ENCODE results near the gene SUN1. TPM values are rescaled to one million over a fixed set of nuclear protein-coding genes. Genes with fewer than 3 reads are reported as not detected.
"Not testable (repeated sequence)": the region's sequence is repeated elsewhere in the genome, so short reads cannot be mapped to it uniquely, and the experiment has no call there.

SUN1 gene
- total and polyA plus RNA-seq, 8 donors = 101 to 182 (median 154) TPM

- intact Hi-C loops (cut with DNase I); H3K27ac ChIP-seq; H3K9me3 ChIP-seq: not testable (repeated sequence)
- TF ChIP-seq CTCF (IDR thresholded peaks at IDR 0.05) = peak; percentile 85 to 87
- peak overlapping the region; percentile 27 to 29 for H3K4me3 ChIP-seq
- ATAC-seq (peak; percentile 88), DNase-seq (peak in 3 of 4 donors; percentile 47 to 93 (median 72))
- peaks cover 0 to 10% of the 10 kb centered on the region in 2 donors for H3K36me3 ChIP-seq
- peaks cover 3 to 33% of the 10 kb centered on the region in 2 donors for H3K4me1 ChIP-seq
- H3K27me3 ChIP-seq = peaks cover 0 to 33% of the 10 kb centered on the region in 2 donors
These were observed 76.5 kb downstream of the SUN1 start for GRCh38 chr7:908591-909357.

- peak overlapping the region in 1 of 2 donors; percentile 29 for H3K4me3 ChIP-seq
- intact Hi-C loops (cut with DNase I) = loop anchor here in 1 of 2 donors (5.0 kb wide), 1 partner anchor 43 kb away; the partner anchor contains the start of gene ADAP1
- peak overlapping the region in 1 of 2 donors; percentile 45 for H3K27ac ChIP-seq
- peaks cover 0 to 24% of the 10 kb centered on the region in 2 donors for H3K27me3 ChIP-seq
- peak; percentile 60 for ATAC-seq
- H3K4me1 ChIP-seq = peaks cover 1 to 38% of the 10 kb centered on the region in 2 donors
- TF ChIP-seq CTCF (IDR thresholded peaks at IDR 0.05) = no peak
- peaks cover 0 to 2% of the 10 kb centered on the region in 2 donors for H3K36me3 ChIP-seq
- DNase-seq = peak in 3 of 4 donors; percentile 26 to 93 (median 90)
- no peaks in the 10 kb centered on the region for H3K9me3 ChIP-seq
These were observed 77.4 kb downstream of the SUN1 start for GRCh38 chr7:909358-910329.

- H3K36me3 ChIP-seq = no peaks in the 10 kb centered on the region
- H3K4me1 ChIP-seq = peaks cover 0 to 37% of the 10 kb centered on the region in 2 donors
- no peaks in the 10 kb centered on the region for H3K9me3 ChIP-seq
- TF ChIP-seq CTCF (IDR thresholded peaks at IDR 0.05) = no peak
- intact Hi-C loops (cut with DNase I) = loop anchor here in 1 of 2 donors (5.0 kb wide), 1 partner anchor 42 kb away; the partner anchor contains the start of gene ADAP1
- DNase-seq (peak in 1 of 4 donors; percentile 55), ATAC-seq (no peak)
- no peak overlapping the region for H3K4me3 ChIP-seq
- H3K27me3 ChIP-seq = peaks cover 0 to 22% of the 10 kb centered on the region in 2 donors
- peak overlapping the region in 1 of 2 donors; percentile 45 for H3K27ac ChIP-seq
These were observed 78.2 kb downstream of the SUN1 start for GRCh38 chr7:910441-910861.

GRCh38 chr7:910931-911431, 78.7 kb downstream of the SUN1 start:
- no peak for TF ChIP-seq CTCF (IDR thresholded peaks at IDR 0.05)
- Histone ChIP-seq H3K27ac (no peak overlapping the region), H3K4me1 (peaks cover 0 to 37% of the 10 kb centered on the region in 2 donors), H3K4me3 (no peak overlapping the region), H3K27me3 (peaks cover 0 to 22% of the 10 kb centered on the region in 2 donors), H3K36me3 (no peaks in the 10 kb centered on the region), H3K9me3 (no peaks in the 10 kb centered on the region)
- intact Hi-C loops (cut with DNase I) = loop anchor here in 1 of 2 donors (5.0 kb wide), 1 partner anchor 41 kb away; the partner anchor contains the start of gene ADAP1
- ATAC-seq (no peak), DNase-seq (peak in 1 of 4 donors; percentile 72)
